ENCODE measurements around the gene WWOX. TPM values are rescaled to one million over a fixed set of nuclear protein-coding genes. Genes with fewer than 3 reads are reported as not detected.

Gene WWOX
- total and polyA plus RNA-seq, 2 donors (not counting 3 experiments of a cell fraction or from before 2014, with no cell fraction given) = 6.2 to 12.5 TPM

GRCh38 chr16:79042886-79043285 is 943.4 kb downstream of the WWOX start:
- FAIRE-seq (no peak), DNase-seq (ENCODE audit: low read depth, low spot score) (no peak)
- H3K4me1 ChIP-seq (ENCODE audit: control insufficient read depth, extremely low read depth, insufficient read depth, low read length) = no peaks in the 10 kb centered on the region
- no TSS peak for BruUV-seq (replicated peaks)
- no peak overlapping the region for H2AFZ ChIP-seq (ENCODE audit: low read depth, low read length)
- H3K9ac ChIP-seq (replicated peaks; ENCODE audit: extremely low read depth, insufficient read depth, low read length) = no peak overlapping the region
- no peak overlapping the region for H3K4me3 ChIP-seq (replicated peaks in 1 of 3; ENCODE audit: insufficient read depth in 1 of 3, low read depth in 1 of 3, low read length in 3 of 3)
- H3K4me2 ChIP-seq (ENCODE audit: insufficient read depth, low read length) = no peak overlapping the region
- TF ChIP-seq MYC (IDR thresholded peaks at IDR 0.05; ENCODE audit: low read depth, low read length) = no peak
- no peak for TF ChIP-seq POLR2AphosphoS5 (IDR thresholded peaks at IDR 0.05; ENCODE audit: insufficient read depth, low read depth, low read length)
- TF ChIP-seq POLR2A (IDR thresholded peaks at IDR 0.05; ENCODE audit: low read depth, low read length) = no peak
- no peaks in the 10 kb centered on the region for H4K20me1 ChIP-seq (replicated peaks; ENCODE audit: control insufficient read depth, extremely low read depth, insufficient read depth, low read length)
- H3K9me1 ChIP-seq (replicated peaks; ENCODE audit: control insufficient read depth, extremely low read depth, insufficient read depth, low read length) = no peaks in the 10 kb centered on the region
- POLR2A ChIA-PET = no interaction called here
- dilution Hi-C loops (cut with MboI; ENCODE audit: extremely low pct_ligation_motif_present, low sequenced_read_pairs) (no loop called here), intact Hi-C loops (cut with micrococcal nuclease) (no loop called here)
- no peaks in the 10 kb centered on the region for H3K36me3 ChIP-seq (ENCODE audit: control insufficient read depth in 2 of 2, extremely low read depth in 1 of 2, insufficient read depth in 2 of 2, low read length in 2 of 2)
- H3K27ac ChIP-seq (ENCODE audit: insufficient read depth, low read depth, low read length) = no peak overlapping the region
- H3K27me3 ChIP-seq (ENCODE audit: control insufficient read depth in 2 of 2, insufficient read depth in 2 of 2, low read length in 2 of 2) = no peaks in the 10 kb centered on the region
- H3K79me2 ChIP-seq (ENCODE audit: control insufficient read depth, insufficient read depth, low read length) = no peaks in the 10 kb centered on the region
- CTCF ChIA-PET = no interaction called here
- H3K9me3 ChIP-seq (replicated peaks; ENCODE audit: control insufficient read depth, insufficient read depth, low read length) = peaks cover 5% of the 10 kb centered on the region

- peaks cover 5% of the 10 kb centered on the region for H3K9me3 ChIP-seq (replicated peaks; ENCODE audit: control insufficient read depth, insufficient read depth, low read length)
- FAIRE-seq = no peak
- H3K36me3 ChIP-seq (ENCODE audit: control insufficient read depth in 2 of 2, extremely low read depth in 1 of 2, insufficient read depth in 2 of 2, low read length in 2 of 2) = no peaks in the 10 kb centered on the region
- no peak overlapping the region for H2AFZ ChIP-seq (ENCODE audit: low read depth, low read length)
- H4K20me1 ChIP-seq (replicated peaks; ENCODE audit: control insufficient read depth, extremely low read depth, insufficient read depth, low read length) = no peaks in the 10 kb centered on the region
- no peak overlapping the region for H3K4me3 ChIP-seq (replicated peaks in 1 of 3; ENCODE audit: insufficient read depth in 1 of 3, low read depth in 1 of 3, low read length in 3 of 3)
- no peak overlapping the region for H3K9ac ChIP-seq (replicated peaks; ENCODE audit: extremely low read depth, insufficient read depth, low read length)
- ChIA-PET POLR2A (no interaction called here), CTCF (no interaction called here)
- H3K27me3 ChIP-seq (ENCODE audit: control insufficient read depth in 2 of 2, insufficient read depth in 2 of 2, low read length in 2 of 2) = no peaks in the 10 kb centered on the region
- no peaks in the 10 kb centered on the region for H3K9me1 ChIP-seq (replicated peaks; ENCODE audit: control insufficient read depth, extremely low read depth, insufficient read depth, low read length)
- intact Hi-C loops (cut with micrococcal nuclease) (no loop called here), dilution Hi-C loops (cut with MboI; ENCODE audit: extremely low pct_ligation_motif_present, low sequenced_read_pairs) (no loop called here)
- H3K4me1 ChIP-seq (ENCODE audit: control insufficient read depth, extremely low read depth, insufficient read depth, low read length) = no peaks in the 10 kb centered on the region
- no peak overlapping the region for H3K27ac ChIP-seq (ENCODE audit: insufficient read depth, low read depth, low read length)
- no peak overlapping the region for H3K4me2 ChIP-seq (ENCODE audit: insufficient read depth, low read length)
- no peak for TF ChIP-seq FOS (IDR thresholded peaks at IDR 0.05; ENCODE audit: borderline replicate concordance, insufficient read depth, low read length)
- TF ChIP-seq MYC (IDR thresholded peaks at IDR 0.05; ENCODE audit: low read depth, low read length) = no peak
- TF ChIP-seq POLR2A (IDR thresholded peaks at IDR 0.05; ENCODE audit: low read depth, low read length) = no peak
- TF ChIP-seq MAX (IDR thresholded peaks at IDR 0.05; ENCODE audit: insufficient read depth, insufficient read length) = no peak
- no peak for TF ChIP-seq JUN (IDR thresholded peaks at IDR 0.05; ENCODE audit: borderline replicate concordance, insufficient read depth, insufficient read length, low read depth)
- TF ChIP-seq POLR2AphosphoS5 (IDR thresholded peaks at IDR 0.05; ENCODE audit: insufficient read depth, low read depth, low read length) = no peak
- no peak for TF ChIP-seq GATA2 (IDR thresholded peaks at IDR 0.05; ENCODE audit: insufficient read depth, insufficient read length, low read depth, low read length)
- no peak for TF ChIP-seq CTCF (IDR thresholded peaks at IDR 0.05; ENCODE audit: extremely low read depth in 1 of 2, insufficient read depth in 1 of 2, low read depth in 1 of 2, low read length in 2 of 2)
- no TSS peak for BruUV-seq (replicated peaks)
- no peak for DNase-seq (ENCODE audit: low read depth, low spot score)
- no peaks in the 10 kb centered on the region for H3K79me2 ChIP-seq (ENCODE audit: control insufficient read depth, insufficient read depth, low read length)
These were observed 945.7 kb downstream of the WWOX start for GRCh38 chr16:79045191-79045590.
